ENCODE measurements around the gene CAPN14. TPM values are rescaled to one million over a fixed set of nuclear protein-coding genes. Genes with fewer than 3 reads are reported as not detected.

The CAPN14 gene
- total RNA-seq, 1 donor from 2014 or later, result 0.12 TPM

DNA sequence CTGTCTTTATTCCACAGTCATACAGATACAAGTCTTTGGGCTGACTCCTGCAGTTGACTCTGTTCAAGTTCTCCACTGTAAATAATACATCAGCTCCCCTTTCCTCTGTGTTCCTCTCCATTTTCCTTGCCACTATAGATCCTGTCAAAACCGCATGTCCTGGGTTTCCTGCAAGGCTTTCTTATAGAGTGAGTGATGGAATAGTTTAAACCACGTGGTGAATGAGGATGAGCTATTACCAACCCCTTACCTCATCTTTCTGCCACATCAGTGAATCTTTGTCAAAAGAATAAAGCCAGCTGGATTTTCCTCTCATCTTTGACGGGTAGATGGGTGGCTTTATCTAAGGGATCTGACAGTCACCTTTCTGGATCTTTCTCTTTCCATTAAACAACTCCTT is 75.2 kb downstream of the CAPN14 start:
- H3K27ac Mint-ChIP-seq, result no peak overlapping the region
- H3K4me3 Mint-ChIP-seq, result no peak overlapping the region
- H3K4me1 Mint-ChIP-seq, result peaks cover 2% of the 10 kb centered on the region
- H3K9me3 Mint-ChIP-seq, result no peaks in the 10 kb centered on the region
- no peaks in the 10 kb centered on the region for H3K36me3 Mint-ChIP-seq (ENCODE audit: low read depth)
- no peak for DNase-seq
- intact Hi-C loops (cut with micrococcal nuclease), result no loop called here
- H3K27me3 Mint-ChIP-seq, result peaks cover 44% of the 10 kb centered on the region

DNA sequence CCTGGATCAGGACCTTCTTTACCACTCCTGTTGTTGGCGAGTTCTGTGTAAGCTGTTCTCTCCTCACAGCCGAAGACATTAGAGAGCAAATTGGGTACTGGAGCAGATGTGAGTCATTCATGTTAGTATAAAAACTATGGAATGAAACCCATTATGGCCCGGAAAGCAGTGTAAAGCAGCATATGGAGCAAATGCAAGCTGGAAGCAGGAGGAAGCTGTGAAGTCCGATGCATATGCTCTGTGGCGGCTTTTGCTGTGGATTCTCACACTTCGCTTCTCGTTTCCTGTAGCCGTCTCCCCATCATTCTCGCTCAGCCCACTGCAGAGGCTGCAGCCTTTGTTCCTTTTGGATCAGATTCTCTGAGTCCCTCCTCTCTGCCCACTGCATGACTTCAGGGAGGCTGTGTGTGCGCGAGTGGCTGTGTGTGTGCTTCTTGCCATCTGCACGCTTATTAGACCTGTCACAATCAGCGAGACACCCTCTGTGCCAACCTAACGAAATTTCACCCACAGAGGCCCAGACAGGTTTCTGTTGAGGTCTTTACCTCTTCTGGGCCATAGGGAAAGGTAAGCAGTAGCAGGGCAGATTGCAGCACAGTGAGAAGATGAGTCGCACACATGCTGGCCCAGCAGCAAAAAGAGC is 75.8 kb downstream of the CAPN14 start:
- H3K4me3 Mint-ChIP-seq, result no peak overlapping the region
- no peak for DNase-seq
- intact Hi-C loops (cut with micrococcal nuclease), result no loop called here
- H3K27me3 Mint-ChIP-seq, result peaks cover 48% of the 10 kb centered on the region
- peaks cover 7% of the 10 kb centered on the region for H3K4me1 Mint-ChIP-seq
- no peaks in the 10 kb centered on the region for H3K36me3 Mint-ChIP-seq (ENCODE audit: low read depth)
- no peak overlapping the region for H3K27ac Mint-ChIP-seq
- H3K9me3 Mint-ChIP-seq, result no peaks in the 10 kb centered on the region

DNA sequence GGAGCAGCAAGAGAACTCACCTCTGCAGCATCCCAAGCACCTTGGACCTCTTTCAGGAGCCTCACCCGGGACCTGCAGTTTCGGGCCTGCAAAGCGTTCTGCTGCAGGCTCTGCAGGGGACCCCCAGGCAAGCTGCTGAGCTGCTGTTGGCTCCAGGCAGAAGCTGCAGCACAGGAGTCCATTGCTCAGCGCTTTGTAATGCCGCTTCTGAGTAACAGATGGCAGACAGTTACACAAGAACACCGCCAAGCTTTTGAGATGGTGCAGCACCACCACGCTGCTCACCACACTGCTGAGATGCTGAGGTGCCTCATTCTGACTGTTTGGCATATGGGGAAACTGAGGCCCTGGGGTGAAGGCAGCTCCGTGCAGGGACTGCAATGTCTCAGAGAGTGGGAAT is 77.2 kb downstream of the CAPN14 start:
- H3K27ac Mint-ChIP-seq, result no peak overlapping the region
- no peaks in the 10 kb centered on the region for H3K9me3 Mint-ChIP-seq
- no peak for DNase-seq
- H3K4me3 Mint-ChIP-seq, result no peak overlapping the region
- H3K4me1 Mint-ChIP-seq, result peaks cover 7% of the 10 kb centered on the region
- intact Hi-C loops (cut with micrococcal nuclease), result no loop called here
- no peaks in the 10 kb centered on the region for H3K36me3 Mint-ChIP-seq (ENCODE audit: low read depth)
- H3K27me3 Mint-ChIP-seq, result peaks cover 59% of the 10 kb centered on the region

DNA sequence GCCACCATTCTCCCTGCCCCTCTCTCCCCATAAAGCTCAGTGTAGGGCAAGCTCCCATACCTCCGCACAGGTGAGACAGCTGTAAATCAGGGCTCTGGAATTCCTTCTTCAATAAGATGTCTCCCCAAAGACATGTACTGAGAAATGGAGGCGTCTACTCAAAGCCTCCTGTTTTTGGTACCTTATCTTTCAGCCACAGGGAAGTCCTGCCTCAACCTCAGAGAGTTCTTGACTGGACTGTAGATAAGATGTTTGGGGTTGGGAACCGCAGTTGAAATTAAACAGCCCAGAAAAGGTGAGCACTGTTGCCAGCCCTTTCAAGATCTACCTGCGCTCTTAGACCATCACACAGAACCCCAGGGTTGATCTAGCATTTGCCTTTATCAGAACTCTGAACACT is 77.6 kb downstream of the CAPN14 start:
- H3K27ac Mint-ChIP-seq, result no peak overlapping the region
- H3K27me3 Mint-ChIP-seq, result peaks cover 63% of the 10 kb centered on the region

DNA sequence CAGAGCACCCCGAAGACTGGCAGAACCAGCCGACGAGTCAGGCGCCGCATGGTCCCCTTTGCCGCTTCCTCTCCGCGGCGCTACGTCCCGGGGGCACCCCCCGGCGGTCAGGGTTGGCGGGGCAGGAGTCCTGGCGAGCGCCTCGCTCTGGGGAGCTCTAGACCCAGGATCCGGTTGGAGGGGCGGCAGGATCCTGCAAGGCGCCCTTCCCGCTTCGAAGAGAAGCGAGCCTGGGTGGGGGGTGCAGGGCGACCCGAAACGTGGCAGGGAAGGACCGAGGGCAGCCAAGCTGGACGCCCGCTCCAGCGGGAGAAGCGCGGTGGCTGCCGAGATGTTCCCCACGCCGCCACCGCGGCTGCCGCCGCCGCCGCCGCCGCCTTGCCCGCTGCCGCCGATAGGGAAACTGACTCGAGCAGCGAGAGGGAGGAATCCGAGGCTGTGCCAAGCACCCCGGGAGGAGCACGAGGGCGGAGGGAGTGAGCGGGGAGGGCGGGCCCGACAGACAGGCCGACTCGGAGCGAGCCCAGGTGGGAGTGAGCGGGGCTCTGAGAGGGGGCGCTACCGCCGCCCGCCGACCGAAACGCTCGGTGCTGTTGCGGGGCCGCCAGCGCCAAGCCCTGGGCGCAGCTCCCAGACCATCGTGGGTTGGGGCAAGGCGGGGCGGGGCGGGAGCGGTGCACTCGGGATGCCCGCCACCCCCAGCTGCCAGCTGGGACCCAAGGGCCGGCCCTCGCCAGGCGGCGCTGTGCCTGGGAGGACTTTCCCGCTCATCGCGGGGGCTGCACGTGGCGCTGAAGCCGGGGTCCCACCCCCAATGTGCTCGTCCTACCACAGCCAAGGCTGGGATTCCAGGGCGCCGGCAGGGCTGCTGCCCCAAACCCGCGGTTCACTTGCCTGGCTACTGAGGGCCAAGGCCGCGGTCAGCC is 79.0 kb downstream of the CAPN14 start, which contains the start of gene GALNT14:
Gene GALNT14, minus strand, starts transcription at position 404 of the 926 bp plus-strand sequence. Its CDS starts 354 bp downstream, at position 50.
- DNase-seq, result peak; percentile 73
- Mint-ChIP-seq H3K4me3 (peak within 1 kb of the TSS; percentile 74), H3K9me3 (no peaks in the 10 kb centered on the region), H3K4me1 (peaks cover 7% of the 10 kb centered on the region), H3K27ac (no peak within 1 kb of the TSS), H3K36me3 (ENCODE audit: low read depth) (no peaks in the 10 kb centered on the region), H3K27me3 (peaks cover 65% of the 10 kb centered on the region)
- intact Hi-C loops (cut with micrococcal nuclease), result no loop called here

More for the DNA sequence above, 77.6 kb downstream of the CAPN14 start:
- intact Hi-C loops (cut with micrococcal nuclease), result no loop called here
- DNase-seq, result no peak
- Mint-ChIP-seq H3K9me3 (no peaks in the 10 kb centered on the region), H3K36me3 (ENCODE audit: low read depth) (no peaks in the 10 kb centered on the region), H3K4me3 (no peak overlapping the region), H3K4me1 (peaks cover 7% of the 10 kb centered on the region)

DNA sequence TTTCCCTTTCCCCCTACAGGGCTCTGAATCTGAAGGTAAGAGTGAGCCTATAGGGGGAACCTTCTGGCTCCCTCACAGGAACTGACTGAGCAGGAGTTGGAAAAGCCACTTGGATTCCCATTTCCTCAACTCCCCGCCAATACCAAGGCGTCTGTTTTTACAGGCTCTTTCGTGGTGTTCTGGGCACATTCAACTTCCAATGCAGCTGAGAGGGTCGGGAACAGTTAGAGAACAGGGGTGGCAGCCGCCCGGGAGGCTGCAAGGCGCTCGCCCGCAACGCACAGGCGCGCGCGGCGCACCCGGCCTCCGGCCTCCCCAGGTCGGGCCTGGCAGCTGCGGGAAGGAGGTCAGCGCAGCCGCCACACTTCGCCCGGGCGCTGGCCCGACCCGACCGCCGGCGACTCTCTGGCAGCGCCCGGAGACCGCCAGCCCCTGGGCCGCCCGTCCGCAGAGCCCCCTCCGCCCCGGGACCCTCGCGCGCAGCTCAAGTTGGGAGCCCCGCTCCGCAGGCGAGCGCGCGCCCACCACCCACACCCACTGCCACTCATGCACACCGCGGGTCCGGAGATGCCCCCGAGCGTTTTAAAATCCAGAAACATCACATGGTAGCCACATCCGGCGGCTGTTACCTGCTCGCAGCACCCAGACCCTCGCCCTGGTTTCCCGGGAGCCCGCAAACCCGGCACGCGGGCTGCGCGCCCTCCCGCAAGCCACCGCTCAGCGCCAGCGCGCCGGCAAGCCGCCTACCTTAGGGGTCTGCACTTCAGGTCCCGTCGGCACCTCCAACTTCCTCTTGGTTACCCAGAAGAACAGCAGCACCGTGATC is 79.9 kb downstream of the CAPN14 start:
- peaks cover 66% of the 10 kb centered on the region for H3K27me3 Mint-ChIP-seq
- no peak for DNase-seq
- intact Hi-C loops (cut with micrococcal nuclease), result no loop called here
- H3K9me3 Mint-ChIP-seq, result no peaks in the 10 kb centered on the region
- peak overlapping the region; percentile 74 for H3K4me3 Mint-ChIP-seq
- H3K4me1 Mint-ChIP-seq, result peaks cover 7% of the 10 kb centered on the region
- no peaks in the 10 kb centered on the region for H3K36me3 Mint-ChIP-seq (ENCODE audit: low read depth)
- H3K27ac Mint-ChIP-seq, result no peak overlapping the region

DNA sequence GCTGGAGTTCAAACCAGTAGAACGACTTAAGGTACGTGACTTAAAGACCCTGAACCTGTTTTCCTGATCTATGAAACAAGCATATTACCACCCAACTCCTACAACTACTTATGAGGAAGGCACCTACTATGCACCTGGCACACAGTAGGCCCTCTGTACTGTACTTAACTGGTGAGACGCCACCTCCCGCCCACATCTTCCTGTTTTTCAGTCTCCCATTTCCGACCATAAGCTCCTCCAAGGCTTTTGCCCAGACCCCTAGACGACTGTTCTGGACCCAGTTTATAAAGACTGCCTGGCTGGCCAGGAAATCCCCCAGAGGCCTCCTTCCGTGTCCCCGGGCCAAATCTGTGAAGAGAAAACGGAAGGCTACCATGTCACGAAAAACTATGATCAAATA is 80.6 kb downstream of the CAPN14 start:
- H3K4me3 Mint-ChIP-seq, result peak overlapping the region; percentile 42
- peaks cover 7% of the 10 kb centered on the region for H3K4me1 Mint-ChIP-seq
- H3K27ac Mint-ChIP-seq, result no peak overlapping the region
- intact Hi-C loops (cut with micrococcal nuclease), result no loop called here
- H3K27me3 Mint-ChIP-seq, result peaks cover 60% of the 10 kb centered on the region
- H3K36me3 Mint-ChIP-seq (ENCODE audit: low read depth), result no peaks in the 10 kb centered on the region
- no peaks in the 10 kb centered on the region for H3K9me3 Mint-ChIP-seq
- no peak for DNase-seq

DNA sequence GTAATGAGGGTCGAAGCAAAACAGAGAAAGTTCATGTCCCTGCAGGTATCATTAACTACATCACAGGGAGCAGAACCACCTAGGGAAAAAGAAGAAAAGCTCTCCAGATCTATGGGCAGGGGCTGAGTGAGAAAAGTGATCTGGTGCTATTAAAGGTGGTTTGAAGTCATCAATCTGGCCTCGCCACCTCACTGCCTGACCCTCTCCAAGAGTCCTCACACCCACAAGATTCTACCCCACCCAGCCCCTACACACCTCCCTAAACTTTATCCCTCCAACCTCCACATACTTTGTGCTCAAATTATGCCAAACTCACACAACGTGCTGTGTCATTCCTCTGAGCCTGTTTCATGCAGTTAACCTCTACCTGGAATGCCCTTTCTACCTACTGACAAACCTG is 81.3 kb downstream of the CAPN14 start:
- H3K27ac Mint-ChIP-seq, result no peak overlapping the region
- intact Hi-C loops (cut with micrococcal nuclease), result no loop called here

DNA sequence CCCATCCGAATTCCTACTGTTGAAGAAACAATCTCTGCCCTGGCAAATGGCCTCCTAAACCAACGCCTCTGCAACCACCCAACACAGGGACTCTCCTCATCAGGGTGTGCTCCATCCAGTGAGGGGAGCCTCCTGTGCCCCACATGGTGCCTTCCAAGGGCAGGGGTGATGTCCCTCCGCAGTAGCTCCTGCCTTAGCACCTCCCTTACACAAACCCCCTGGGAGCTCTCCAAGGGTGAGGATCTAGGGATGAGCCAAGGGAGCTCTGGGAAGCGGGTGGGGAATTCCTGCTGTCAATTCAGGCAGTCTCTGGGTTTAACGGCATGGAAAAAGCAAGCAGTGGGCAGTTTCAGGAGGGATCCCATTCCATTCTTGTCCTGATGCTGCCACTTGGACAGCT is 82.8 kb downstream of the CAPN14 start:
- H3K27me3 Mint-ChIP-seq, result peaks cover 49% of the 10 kb centered on the region

More for the DNA sequence above, 81.3 kb downstream of the CAPN14 start:
- Mint-ChIP-seq H3K27me3 (peaks cover 56% of the 10 kb centered on the region), H3K4me1 (peaks cover 7% of the 10 kb centered on the region), H3K36me3 (ENCODE audit: low read depth) (no peaks in the 10 kb centered on the region), H3K9me3 (no peaks in the 10 kb centered on the region), H3K4me3 (no peak overlapping the region)
- DNase-seq, result no peak

DNA sequence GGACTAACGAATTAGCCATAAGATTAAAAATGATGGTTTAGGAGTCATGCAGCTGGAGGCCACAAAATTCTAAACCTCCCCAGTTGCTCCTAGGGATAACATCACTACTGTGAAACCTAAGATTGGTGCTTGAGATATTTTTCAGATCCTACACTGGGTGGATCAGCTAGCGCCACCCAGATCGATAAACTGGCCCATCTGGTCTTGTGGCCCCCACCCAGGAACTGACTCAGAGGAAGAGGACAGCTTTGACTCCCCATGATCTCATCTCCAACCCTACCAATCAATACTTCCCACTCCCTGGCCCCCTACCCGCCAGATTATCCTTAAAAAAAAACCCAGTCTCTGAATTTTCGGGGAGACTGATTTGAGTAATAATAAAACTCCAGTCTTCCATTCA is 84.5 kb downstream of the CAPN14 start:
- Mint-ChIP-seq H3K9me3 (no peaks in the 10 kb centered on the region), H3K27me3 (peaks cover 40% of the 10 kb centered on the region), H3K4me3 (no peak overlapping the region), H3K27ac (no peak overlapping the region), H3K36me3 (ENCODE audit: low read depth) (no peaks in the 10 kb centered on the region), H3K4me1 (peaks cover 6% of the 10 kb centered on the region)
- intact Hi-C loops (cut with micrococcal nuclease), result no loop called here
- no peak for DNase-seq

More for the DNA sequence above, 82.8 kb downstream of the CAPN14 start:
- intact Hi-C loops (cut with micrococcal nuclease), result no loop called here
- no peak overlapping the region for H3K27ac Mint-ChIP-seq
- no peaks in the 10 kb centered on the region for H3K36me3 Mint-ChIP-seq (ENCODE audit: low read depth)
- H3K9me3 Mint-ChIP-seq, result no peaks in the 10 kb centered on the region
- DNase-seq, result no peak
- peaks cover 7% of the 10 kb centered on the region for H3K4me1 Mint-ChIP-seq
- H3K4me3 Mint-ChIP-seq, result no peak overlapping the region

DNA sequence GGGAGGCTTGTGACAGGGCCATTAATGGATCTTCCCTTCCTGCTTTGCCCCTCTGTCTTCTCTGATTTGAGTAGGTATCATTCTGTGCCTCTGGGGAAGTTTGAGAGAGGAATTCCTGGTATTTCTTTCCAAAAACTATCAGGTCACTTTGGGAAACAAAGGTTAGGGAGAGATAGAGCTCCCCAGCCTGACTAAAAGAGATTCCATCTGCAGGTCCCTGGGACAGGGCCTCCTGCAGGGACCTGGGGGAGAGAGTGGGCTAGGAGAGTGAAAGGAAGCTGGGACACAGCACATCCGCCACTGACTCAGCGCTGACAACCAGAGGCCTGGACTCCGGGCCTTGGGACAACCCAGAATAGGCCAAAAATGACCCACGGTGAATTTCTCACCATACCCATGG is 85.4 kb downstream of the CAPN14 start:
- Mint-ChIP-seq H3K4me3 (no peak overlapping the region), H3K9me3 (no peaks in the 10 kb centered on the region), H3K4me1 (peaks cover 3% of the 10 kb centered on the region), H3K27me3 (peaks cover 35% of the 10 kb centered on the region), H3K27ac (no peak overlapping the region), H3K36me3 (ENCODE audit: low read depth) (no peaks in the 10 kb centered on the region)
- intact Hi-C loops (cut with micrococcal nuclease), result no loop called here
- DNase-seq, result no peak

DNA sequence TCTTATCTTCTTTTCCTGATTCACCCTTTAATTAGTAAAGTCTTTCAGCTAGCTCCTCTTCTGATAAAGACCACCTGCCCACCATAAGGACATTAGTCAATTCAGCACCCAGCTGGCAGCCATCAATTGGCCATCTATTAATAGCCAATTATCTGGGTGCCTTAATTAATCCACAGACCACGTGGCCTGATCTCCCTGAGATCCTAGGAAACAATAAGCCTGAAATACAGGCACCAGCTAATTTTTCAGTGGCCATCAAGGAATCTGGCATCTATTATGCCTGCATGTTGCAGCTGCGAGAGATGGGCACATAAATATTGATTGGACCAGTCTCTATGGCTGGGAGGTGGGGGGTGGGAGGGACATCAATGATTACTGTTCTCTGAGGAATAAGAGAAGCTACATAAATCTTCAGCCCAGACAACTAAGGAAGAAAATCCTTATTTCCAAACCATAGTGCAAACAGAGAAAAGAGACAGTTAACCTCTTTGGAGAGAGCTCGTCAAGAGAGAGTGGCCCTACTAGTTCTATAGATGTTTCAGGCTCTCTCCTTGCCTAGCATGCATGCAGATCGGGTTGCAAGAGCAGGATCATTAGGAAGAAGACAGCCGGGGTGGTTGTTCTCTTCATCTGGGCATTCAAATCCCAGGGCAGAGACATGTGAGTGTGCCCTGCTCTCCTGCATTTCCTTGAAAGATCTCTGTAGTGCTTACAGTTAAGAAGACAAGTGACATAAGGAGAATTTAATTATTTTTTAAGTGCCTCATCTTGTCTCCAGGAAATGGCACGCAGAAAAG is 87.7 kb downstream of the CAPN14 start:
- no peaks in the 10 kb centered on the region for H3K9me3 Mint-ChIP-seq
- intact Hi-C loops (cut with micrococcal nuclease), result no loop called here

DNA sequence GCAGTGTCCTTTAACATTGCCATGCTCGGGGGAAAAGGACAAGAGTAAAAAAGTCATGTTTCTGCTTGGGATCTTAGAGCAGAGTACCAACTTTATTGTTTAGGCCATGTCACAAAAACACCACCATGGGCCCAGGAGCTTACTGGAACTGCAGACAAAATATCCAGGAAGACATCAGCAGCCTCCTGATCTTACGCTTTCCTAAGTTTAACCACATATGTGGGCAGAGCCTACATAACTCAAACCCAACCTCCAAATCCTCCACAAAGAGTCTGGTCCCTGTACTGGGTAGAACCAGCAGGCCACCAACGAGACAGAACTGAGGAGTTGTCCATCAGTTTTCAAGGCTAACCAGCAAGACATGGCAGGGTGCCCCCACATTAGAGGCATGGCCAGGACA is 89.4 kb downstream of the CAPN14 start:
- Mint-ChIP-seq H3K4me1 (no peaks in the 10 kb centered on the region), H3K4me3 (no peak overlapping the region)

More for the DNA sequence above, 87.7 kb downstream of the CAPN14 start:
- Mint-ChIP-seq H3K4me3 (no peak overlapping the region), H3K36me3 (ENCODE audit: low read depth) (no peaks in the 10 kb centered on the region), H3K27me3 (peaks cover 16% of the 10 kb centered on the region), H3K4me1 (no peaks in the 10 kb centered on the region), H3K27ac (no peak overlapping the region)
- DNase-seq, result no peak

More for the DNA sequence above, 89.4 kb downstream of the CAPN14 start:
- Mint-ChIP-seq H3K27me3 (peaks cover 9% of the 10 kb centered on the region), H3K36me3 (ENCODE audit: low read depth) (no peaks in the 10 kb centered on the region), H3K27ac (no peak overlapping the region), H3K9me3 (no peaks in the 10 kb centered on the region)
- DNase-seq, result no peak
- intact Hi-C loops (cut with micrococcal nuclease), result no loop called here

Measured in activated CD4-positive, alpha-beta T cell treated with anti-CD3 and anti-CD28 coated beads, Interleukin-2, amount 10 ng/mL, durations not matched to agents 24 days and 14 days (primary cell).